Panc1 (cell line): ENCODE results near the gene TMEM14C.

ENCODE experiments used
- CTCF ChIP-seq: fragments of 450-650 bp; IDR thresholded peaks from 2 replicates; pipeline ENCODE4 v1.5.1; 2017; ENCODE audit warnings: mild to moderate bottlenecking
- POLR2AphosphoS5 ChIP-seq: IDR thresholded peaks from 2 replicates; pipeline ENCODE4 v1.6.1; 2012; ENCODE audit warnings: mild to moderate bottlenecking, low read depth, low read length, moderate library complexity
- REST ChIP-seq, 2 experiments: IDR thresholded peaks; 2 replicates each; pipeline ENCODE4 v1.6.1; 2011 to 2012; ENCODE audit warnings: low read depth in 2 of 2, control low read depth in 1 of 2, low read length in 1 of 2, mild to moderate bottlenecking in 1 of 2, moderate library complexity in 1 of 2; ENCODE audit not compliant: insufficient read depth in 1 of 2
- SIN3A ChIP-seq: IDR thresholded peaks from 2 replicates; pipeline ENCODE4 v1.6.1; 2012; ENCODE audit warnings: low read depth, mild to moderate bottlenecking, low read length, moderate library complexity, borderline replicate concordance; ENCODE audit not compliant: insufficient read depth
- TCF7L2 ChIP-seq: IDR thresholded peaks from 2 replicates; pipeline ENCODE4 v1.6.1; 2011; ENCODE audit warnings: mild to moderate bottlenecking, low read depth, low read length, inconsistent platforms

DNA sequence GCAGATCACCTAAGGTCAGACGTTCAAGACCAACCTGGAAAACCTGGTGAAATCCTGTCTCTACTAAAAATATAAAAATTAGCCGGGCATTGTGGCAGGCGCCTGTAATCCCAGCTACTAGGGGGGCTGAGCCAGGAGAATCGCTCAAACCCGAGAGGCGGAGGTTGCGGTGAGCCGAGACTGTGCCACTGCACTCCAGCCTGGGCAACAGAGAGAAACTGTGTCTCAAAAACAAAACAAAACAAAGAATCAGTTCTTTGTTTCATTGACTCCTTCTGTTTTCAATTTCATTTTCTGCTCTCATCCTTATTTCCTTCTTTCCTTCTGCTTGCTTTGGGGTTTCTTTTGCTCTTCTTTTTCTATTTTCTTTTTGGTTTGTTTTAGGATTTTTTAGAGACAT, 8.9 kb upstream of the TMEM14C start:
- no peak for TF ChIP-seq CTCF
- no peak for TF ChIP-seq POLR2AphosphoS5
- no peak for TF ChIP-seq REST (IDR thresholded peaks at IDR 0.05; ENCODE audit: insufficient read depth in 1 of 2, low read depth in 2 of 2, low read length in 1 of 2)
- TF ChIP-seq SIN3A: no peak
- no peak for TF ChIP-seq TCF7L2
